ENCODE measurements around the gene PGAM2.

The PGAM2 gene

GRCh38 chr7:44072364-44073231 lies 7.2 kb upstream of the PGAM2 start:
- peak; percentile 57 for TF ChIP-seq CTCF (IDR thresholded peaks at IDR 0.05; ENCODE audit: insufficient read depth, low read depth, low read length, missing control alignments)
- H3K4me3 ChIP-seq (ENCODE audit: low read depth, low read length) = no peak overlapping the region
- DNase-seq (ENCODE audit: low read depth) = peak; percentile 65

GRCh38 chr7:44071726-44072363 lies 6.5 kb upstream of the PGAM2 start:
- no peak overlapping the region for H3K4me3 ChIP-seq (ENCODE audit: low read depth, low read length)
- TF ChIP-seq CTCF (IDR thresholded peaks at IDR 0.05; ENCODE audit: insufficient read depth, low read depth, low read length, missing control alignments) = no peak
- DNase-seq (ENCODE audit: low read depth) = no peak

GRCh38 chr7:44068054-44068453 lies 2.7 kb upstream of the PGAM2 start:
- DNase-seq (ENCODE audit: low read depth) = no peak
- H3K4me3 ChIP-seq (ENCODE audit: low read depth, low read length) = no peak overlapping the region
- no peak for TF ChIP-seq CTCF (IDR thresholded peaks at IDR 0.05; ENCODE audit: insufficient read depth, low read depth, low read length, missing control alignments)

GRCh38 chr7:44067064-44067951 lies 1.9 kb upstream of the PGAM2 start:
- no peak for TF ChIP-seq CTCF (IDR thresholded peaks at IDR 0.05; ENCODE audit: insufficient read depth, low read depth, low read length, missing control alignments)
- H3K4me3 ChIP-seq (ENCODE audit: low read depth, low read length) = no peak overlapping the region
- DNase-seq (ENCODE audit: low read depth) = no peak

- no peak for DNase-seq (ENCODE audit: low read depth)
- H3K4me3 ChIP-seq (ENCODE audit: low read depth, low read length) = no peak overlapping the region
- no peak for TF ChIP-seq CTCF (IDR thresholded peaks at IDR 0.05; ENCODE audit: insufficient read depth, low read depth, low read length, missing control alignments)
Measured at GRCh38 chr7:44066494-44067063, 1.2 kb upstream of the PGAM2 start.

- DNase-seq (ENCODE audit: low read depth) = no peak
- no peak for TF ChIP-seq CTCF (IDR thresholded peaks at IDR 0.05; ENCODE audit: insufficient read depth, low read depth, low read length, missing control alignments)
- no peak overlapping the region for H3K4me3 ChIP-seq (ENCODE audit: low read depth, low read length)
Measured at GRCh38 chr7:44066111-44066460, 719 bp upstream of the PGAM2 start.
